IPS DF 6.9 (cell line): ENCODE data around the gene COQ9.

ENCODE experiments used
- DNase-seq: peaks from one replicate; pipeline ENCODE4 v3.0.0-alpha.2; 2013; ENCODE audit warnings: low read depth, low spot score
- H3K27ac ChIP-seq: one replicate; pipeline ENCODE4 v1.5.1; 2013; ENCODE audit warnings: low read length, control low read depth
- H3K27me3 ChIP-seq: 2 replicates; pipeline ENCODE4 v1.6.1; 2013; ENCODE audit warnings: mild to moderate bottlenecking, low read length; ENCODE audit not compliant: control insufficient read depth, insufficient read depth
- H3K36me3 ChIP-seq: 2 replicates; pipeline ENCODE4 v1.6.1; 2013; ENCODE audit warnings: low read length; ENCODE audit not compliant: control insufficient read depth, insufficient read depth
- H3K4me1 ChIP-seq: 2 replicates; pipeline ENCODE4 v1.6.1; 2013; ENCODE audit warnings: low read length; ENCODE audit not compliant: control insufficient read depth, insufficient read depth
- H3K4me3 ChIP-seq: 2 replicates; pipeline ENCODE4 v1.5.1; 2013; ENCODE audit warnings: mild to moderate bottlenecking, low read length
- H3K9me3 ChIP-seq: 2 replicates; pipeline ENCODE4 v1.6.1; 2013; ENCODE audit warnings: low read length, inconsistent platforms; ENCODE audit not compliant: control insufficient read depth, insufficient read depth
- WGBS: extraction: QIAGEN DNeasy Blood & Tissue Kit; methylation state at CpG from one replicate; pipeline ENCODE4 v1.1.7; 2013; ENCODE audit warnings: mixed read lengths, missing lambda C conversion rate; ENCODE audit not compliant: insufficient read length, insufficient coverage; 5-methylcytosine and 5-hydroxymethylcytosine counted together

Gene COQ9

DNA sequence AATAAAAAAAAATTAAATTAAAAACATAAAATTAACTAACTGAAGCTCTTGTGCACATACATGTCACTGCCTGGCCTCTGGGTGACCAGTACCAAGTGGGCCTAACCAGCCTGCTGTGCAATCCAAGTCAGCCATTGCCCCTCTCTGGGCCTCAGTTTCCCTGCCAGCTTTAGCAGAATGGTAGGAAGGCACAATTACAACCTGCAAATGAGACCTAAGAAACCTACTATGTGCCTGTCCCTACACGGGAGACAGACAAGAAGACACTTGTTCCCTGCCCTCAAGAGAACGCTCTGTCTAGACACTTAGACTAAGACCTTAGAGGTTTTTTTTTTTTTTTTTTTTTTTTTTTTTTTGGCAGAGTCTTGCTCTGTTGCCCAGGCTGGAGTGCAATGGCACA lies 1.8 kb upstream of the COQ9 start:
- no CpG with 5 or more reads among the region's 2 CpGs for WGBS
- H3K27ac ChIP-seq: no peak overlapping the region

DNA sequence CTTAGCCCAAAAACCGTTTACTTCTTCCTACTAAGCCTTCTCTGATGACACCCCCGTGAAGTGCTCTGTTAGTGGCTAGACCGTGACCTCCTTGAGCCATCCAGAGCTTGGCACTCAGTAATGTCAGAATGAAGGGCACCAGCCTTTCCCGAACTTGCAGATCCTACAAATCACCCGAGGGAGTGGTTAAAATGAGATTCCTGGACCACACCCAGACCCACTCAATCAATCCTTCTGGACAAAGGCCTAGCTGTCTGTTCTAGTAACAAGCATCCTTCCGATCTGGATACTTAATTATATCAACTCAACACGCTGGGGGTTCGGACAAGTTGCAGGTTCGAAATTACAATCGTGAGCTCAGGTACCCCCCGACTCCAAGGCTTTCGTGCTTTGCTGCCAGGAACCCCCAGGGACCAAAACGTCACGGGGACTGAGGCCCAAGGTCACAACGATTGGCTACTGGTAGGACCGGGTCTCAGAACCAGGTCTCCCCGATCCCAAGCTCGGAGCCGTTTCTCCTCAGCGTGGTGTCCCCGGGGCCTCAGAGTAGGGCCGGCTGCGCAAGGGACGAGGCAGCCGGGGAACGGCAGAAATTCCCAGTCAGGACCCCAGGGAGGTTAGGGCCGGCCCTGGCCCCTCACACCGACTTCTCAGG lies 621 bp upstream of the COQ9 start:
- DNase-seq: no peak
- no CpG with 5 or more reads among the region's 28 CpGs for WGBS

More for the DNA sequence above, 1.8 kb upstream of the COQ9 start:
- Histone ChIP-seq H3K36me3 (no peaks in the 10 kb centered on the region; the same call in 1 of the 2 replicates), H3K4me3 (no peak overlapping the region), H3K4me1 (no peaks in the 10 kb centered on the region), H3K9me3 (no peaks in the 10 kb centered on the region), H3K27me3 (no peaks in the 10 kb centered on the region)
- DNase-seq: no peak

DNA sequence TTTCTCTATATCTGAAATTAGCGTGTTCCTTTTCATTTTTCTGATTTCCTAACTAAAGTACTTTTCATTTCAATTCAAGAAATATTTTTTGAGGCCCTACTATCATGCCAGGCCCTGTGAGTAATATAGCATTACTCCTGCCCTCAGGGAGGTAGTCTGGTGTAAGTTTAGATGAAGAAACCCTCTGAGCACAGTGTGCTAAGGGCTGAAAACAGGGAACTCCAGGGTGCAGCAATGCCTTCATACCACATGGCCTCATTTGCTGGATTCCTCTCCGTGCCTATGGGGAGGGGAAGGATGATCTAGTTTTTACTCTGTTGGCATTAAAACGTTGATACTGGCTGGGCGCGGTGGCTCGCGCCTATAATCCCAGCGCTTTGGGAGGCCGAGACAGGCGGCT lies 4.7 kb downstream of the COQ9 start:
- no peak for DNase-seq
- Histone ChIP-seq H3K9me3 (no peaks in the 10 kb centered on the region), H3K36me3 (peaks cover 9% of the 10 kb centered on the region; the same call in 1 of the 2 replicates), H3K27me3 (no peaks in the 10 kb centered on the region), H3K4me3 (no peak overlapping the region), H3K27ac (no peak overlapping the region), H3K4me1 (no peaks in the 10 kb centered on the region)
- no CpG with 5 or more reads among the region's 10 CpGs for WGBS

More for the DNA sequence above, 621 bp upstream of the COQ9 start:
- Histone ChIP-seq H3K4me1 (no peaks in the 10 kb centered on the region), H3K36me3 (no peaks in the 10 kb centered on the region), H3K27ac (no peak overlapping the region), H3K27me3 (no peaks in the 10 kb centered on the region), H3K9me3 (no peaks in the 10 kb centered on the region), H3K4me3 (peak overlapping the region; percentile 92)

DNA sequence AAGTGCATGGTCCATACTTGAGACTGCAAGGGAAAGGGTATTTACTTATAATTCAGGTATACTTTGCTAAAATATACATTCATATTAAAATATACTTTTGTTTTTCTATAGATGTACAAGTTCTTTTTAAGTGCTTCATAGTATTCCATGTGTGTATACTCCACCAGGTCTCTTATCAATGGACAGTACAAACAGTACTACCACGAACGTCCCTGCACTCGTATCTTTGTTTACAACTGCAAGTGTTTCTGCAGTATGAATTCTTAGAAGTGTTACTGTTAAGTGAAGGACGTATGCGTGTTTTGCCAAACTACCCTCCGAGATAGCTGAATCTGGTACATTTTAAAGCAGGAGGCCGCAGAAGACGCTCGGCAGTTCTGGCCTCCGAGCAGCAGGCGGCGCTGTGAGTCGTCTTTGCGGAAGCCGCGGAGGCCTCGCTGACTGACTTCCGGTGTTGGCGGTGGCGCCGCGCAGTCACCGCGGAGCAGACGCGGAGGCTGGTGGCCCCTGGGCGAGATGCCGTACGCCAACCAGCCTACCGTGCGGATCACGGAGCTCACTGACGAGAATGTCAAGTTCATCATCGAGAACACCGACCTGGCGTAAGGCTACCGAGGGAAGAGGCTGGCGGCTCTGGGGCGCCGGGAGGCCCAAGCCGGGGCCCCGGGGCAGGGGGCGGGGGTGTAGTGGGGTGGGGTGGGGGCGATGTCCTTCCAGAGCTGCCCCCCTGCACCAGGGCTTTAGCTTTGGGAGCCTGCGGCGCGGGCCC lies 15.1 kb downstream of the COQ9 start, which contains the start of gene POLR2C:
TSS of gene POLR2C (plus strand) at position 471 of the 769 bp plus-strand sequence. CDS start at position 517, 46 bp downstream.
- no peak within 1 kb of the TSS for H3K27ac ChIP-seq
- H3K4me1 ChIP-seq: no peaks in the 10 kb centered on the region
- H3K27me3 ChIP-seq: no peaks in the 10 kb centered on the region
- WGBS: no CpG with 5 or more reads among the region's 47 CpGs
- H3K36me3 ChIP-seq: peaks cover 21% of the 10 kb centered on the region; the same call in 1 of the 2 replicates
- DNase-seq: peak; percentile 76
- H3K9me3 ChIP-seq: no peaks in the 10 kb centered on the region
- peak within 1 kb of the TSS; percentile 79 for H3K4me3 ChIP-seq

DNA sequence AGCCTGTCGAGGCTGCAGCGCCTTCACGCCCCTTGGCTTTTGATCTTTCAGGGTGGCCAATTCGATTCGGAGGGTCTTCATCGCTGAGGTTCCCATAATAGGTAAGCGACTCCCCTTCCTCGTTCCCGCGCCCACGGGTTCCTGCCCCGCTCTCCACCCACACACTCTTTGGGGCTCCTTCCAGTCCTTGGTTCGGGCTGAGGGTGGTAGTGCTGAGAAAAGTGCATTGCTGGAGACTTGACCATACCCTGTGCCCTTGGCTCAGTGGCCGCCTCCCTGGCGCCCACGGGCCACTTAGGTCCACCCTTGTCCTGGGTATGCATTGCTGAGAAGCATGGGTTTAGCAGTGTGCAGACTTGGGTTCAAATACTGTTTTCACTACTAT lies 15.7 kb downstream of the COQ9 start:
- Histone ChIP-seq H3K36me3 (peaks cover 15% of the 10 kb centered on the region; the same call in 1 of the 2 replicates), H3K4me3 (peak overlapping the region; percentile 79), H3K9me3 (no peaks in the 10 kb centered on the region), H3K27ac (no peak overlapping the region), H3K27me3 (no peaks in the 10 kb centered on the region), H3K4me1 (no peaks in the 10 kb centered on the region)
- DNase-seq: no peak
- no CpG with 5 or more reads among the region's 16 CpGs for WGBS

DNA sequence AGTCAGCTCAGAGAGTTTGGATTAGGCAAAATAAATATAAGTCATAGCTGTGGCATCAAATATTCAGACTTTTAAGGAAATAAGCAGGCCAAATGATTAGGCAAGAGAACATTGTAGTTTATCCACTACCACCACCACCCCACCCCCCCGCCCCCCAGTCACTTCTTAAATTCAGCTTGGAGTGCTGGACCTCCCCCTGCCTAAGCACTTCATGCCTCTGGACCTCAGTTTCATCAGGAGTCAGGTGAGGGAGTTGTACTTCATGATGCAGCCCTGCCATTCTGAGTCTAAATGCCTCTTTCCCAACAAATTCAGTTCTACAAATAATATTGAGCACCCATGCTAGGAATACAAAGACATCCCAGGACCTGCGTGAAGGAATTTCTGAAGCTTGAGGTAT lies 17.2 kb downstream of the COQ9 start:
- WGBS: no CpG with 5 or more reads among the region's 2 CpGs
- H3K27me3 ChIP-seq: no peaks in the 10 kb centered on the region
- peaks cover 23% of the 10 kb centered on the region for H3K36me3 ChIP-seq
- H3K4me3 ChIP-seq: no peak overlapping the region
- H3K9me3 ChIP-seq: no peaks in the 10 kb centered on the region
- DNase-seq: no peak
- no peak overlapping the region for H3K27ac ChIP-seq
- no peaks in the 10 kb centered on the region for H3K4me1 ChIP-seq

DNA sequence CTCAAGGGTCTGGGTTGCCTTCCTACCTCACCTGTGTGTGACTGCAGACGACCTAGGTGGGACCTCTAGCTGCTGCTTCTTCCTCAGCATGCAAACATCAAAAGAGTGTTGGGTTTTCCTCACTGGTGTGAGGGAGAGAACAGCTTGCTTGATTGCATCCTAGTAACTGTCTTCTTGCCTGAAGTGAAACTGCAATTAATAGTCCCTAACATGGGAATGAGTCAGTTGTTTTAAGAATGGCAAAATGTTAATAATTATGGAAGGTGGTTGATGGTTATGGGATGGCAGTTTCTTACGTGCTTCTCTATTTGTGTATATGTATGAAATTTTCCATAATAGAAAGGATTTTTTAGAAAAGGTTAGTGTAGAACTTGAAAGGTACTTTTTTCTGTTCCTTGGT lies 21.1 kb downstream of the COQ9 start:
- Histone ChIP-seq H3K36me3 (peaks cover 34% of the 10 kb centered on the region), H3K27me3 (no peaks in the 10 kb centered on the region), H3K9me3 (no peaks in the 10 kb centered on the region), H3K27ac (no peak overlapping the region), H3K4me3 (no peak overlapping the region), H3K4me1 (peaks cover 2% of the 10 kb centered on the region)
- 100% methylated on average over 1 of the region's 2 CpGs for WGBS
- DNase-seq: no peak

DNA sequence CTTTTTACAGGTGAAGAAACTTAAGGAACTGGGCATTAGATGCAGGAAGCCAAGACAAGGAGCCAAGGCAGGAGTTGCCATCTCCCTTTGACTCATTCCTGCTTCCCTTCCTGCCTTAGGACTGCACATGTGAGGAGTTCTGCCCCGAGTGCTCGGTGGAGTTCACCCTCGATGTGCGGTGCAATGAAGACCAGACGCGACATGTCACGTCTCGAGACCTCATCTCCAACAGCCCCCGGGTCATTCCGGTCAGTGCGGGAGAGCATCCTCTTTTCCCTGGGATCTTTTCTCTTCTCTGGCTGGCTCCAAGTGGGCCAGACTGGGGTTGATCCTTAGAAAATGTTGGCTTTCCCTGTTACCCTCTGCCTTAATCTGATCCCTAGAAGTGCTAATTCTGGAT lies 21.8 kb downstream of the COQ9 start:
- Histone ChIP-seq H3K9me3 (no peaks in the 10 kb centered on the region), H3K4me1 (peaks cover 2% of the 10 kb centered on the region), H3K4me3 (no peak overlapping the region), H3K27me3 (no peaks in the 10 kb centered on the region), H3K36me3 (peaks cover 40% of the 10 kb centered on the region), H3K27ac (no peak overlapping the region)
- no CpG with 5 or more reads among the region's 11 CpGs for WGBS
- DNase-seq: no peak

DNA sequence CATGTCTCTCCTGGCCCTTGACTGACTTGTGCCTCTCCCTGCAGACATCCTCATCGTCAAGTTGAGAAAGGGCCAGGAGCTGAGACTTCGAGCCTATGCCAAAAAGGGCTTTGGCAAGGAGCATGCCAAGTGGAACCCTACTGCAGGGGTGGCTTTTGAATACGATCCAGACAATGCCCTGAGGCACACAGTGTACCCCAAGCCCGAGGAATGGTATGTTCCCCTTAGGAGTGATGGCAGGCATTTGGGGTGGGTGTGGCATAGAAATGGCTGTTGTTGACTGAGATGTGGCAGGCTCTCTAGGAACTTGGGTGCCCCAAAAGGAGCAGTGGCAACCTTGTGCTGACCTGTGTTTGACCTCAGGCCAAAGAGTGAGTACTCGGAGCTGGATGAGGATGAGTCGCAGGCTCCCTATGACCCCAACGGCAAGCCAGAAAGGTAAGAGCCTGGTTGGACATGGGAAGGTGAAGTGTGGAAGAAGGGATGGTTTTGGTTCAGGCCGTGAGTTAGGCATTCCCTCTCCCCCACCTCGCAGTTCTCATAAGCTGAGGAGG lies 22.7 kb downstream of the COQ9 start:
- WGBS: no CpG with 5 or more reads among the region's 9 CpGs
- no peaks in the 10 kb centered on the region for H3K9me3 ChIP-seq
- no peaks in the 10 kb centered on the region for H3K27me3 ChIP-seq
- H3K4me3 ChIP-seq: no peak overlapping the region
- peaks cover 37% of the 10 kb centered on the region for H3K36me3 ChIP-seq
- peaks cover 2% of the 10 kb centered on the region for H3K4me1 ChIP-seq
- no peak overlapping the region for H3K27ac ChIP-seq
- DNase-seq: no peak

DNA sequence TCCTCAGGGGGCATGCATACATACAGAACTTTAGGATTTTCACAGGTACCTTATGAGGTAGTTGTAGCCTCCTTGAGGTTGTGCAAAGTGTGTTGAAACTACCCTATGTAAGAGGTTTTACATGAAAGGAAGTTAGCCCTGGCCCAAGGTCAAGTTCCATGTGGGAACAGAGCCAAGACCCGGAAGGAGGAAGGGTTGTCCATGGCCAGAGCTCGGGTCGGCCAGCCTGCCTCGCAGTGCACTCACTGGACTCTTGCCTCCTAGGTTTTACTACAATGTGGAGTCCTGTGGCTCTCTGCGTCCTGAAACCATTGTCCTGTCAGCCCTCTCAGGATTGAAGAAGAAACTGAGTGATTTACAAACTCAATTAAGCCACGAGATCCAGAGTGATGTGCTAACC lies 23.4 kb downstream of the COQ9 start:
- no peaks in the 10 kb centered on the region for H3K27me3 ChIP-seq
- H3K9me3 ChIP-seq: no peaks in the 10 kb centered on the region
- H3K4me3 ChIP-seq: no peak overlapping the region
- peaks cover 2% of the 10 kb centered on the region for H3K4me1 ChIP-seq
- no CpG with 5 or more reads among the region's 6 CpGs for WGBS
- H3K27ac ChIP-seq: no peak overlapping the region
- no peak for DNase-seq
- H3K36me3 ChIP-seq: peaks cover 37% of the 10 kb centered on the region
